HS-27A (cell line): ENCODE data around the gene TBX10.
"Not testable (repeated sequence)": the region's sequence is repeated elsewhere in the genome, so short reads cannot be mapped to it uniquely, and the experiment has no call there.

Experiments
- DNase-seq: peaks from one replicate; pipeline ENCODE4 v3.0.0-alpha.2; 2012; ENCODE audit warnings: low read depth, missing footprints

Gene TBX10

DNA sequence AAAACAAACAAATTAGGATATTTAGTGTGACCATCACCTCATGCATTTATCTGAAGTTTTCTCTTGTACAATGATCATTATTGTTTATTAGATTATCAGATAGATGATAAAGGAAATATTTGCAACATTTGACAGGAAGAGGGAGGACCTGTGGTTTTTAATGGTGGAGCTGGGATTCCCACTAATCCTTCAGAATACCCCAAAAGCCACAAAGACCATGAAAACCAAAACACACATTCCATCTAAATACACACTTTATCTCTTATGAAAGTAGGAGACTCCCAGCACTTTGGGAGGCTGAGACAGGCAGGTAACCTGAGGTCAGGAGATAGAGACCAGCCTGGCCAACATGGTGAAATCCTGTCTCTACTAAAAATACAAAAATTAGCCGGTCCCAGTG is 40.4 kb downstream of the TBX10 start:
- no peak for DNase-seq

GRCh38 chr11:67597963-67598362 is 41.6 kb downstream of the TBX10 start:
- DNase-seq = not testable (repeated sequence)

- DNase-seq = not testable (repeated sequence)
Observed at GRCh38 chr11:67597458-67597857, 42.1 kb downstream of the TBX10 start.

- no peak for DNase-seq
Observed at GRCh38 chr11:67596753-67597300, 42.7 kb downstream of the TBX10 start.

DNA sequence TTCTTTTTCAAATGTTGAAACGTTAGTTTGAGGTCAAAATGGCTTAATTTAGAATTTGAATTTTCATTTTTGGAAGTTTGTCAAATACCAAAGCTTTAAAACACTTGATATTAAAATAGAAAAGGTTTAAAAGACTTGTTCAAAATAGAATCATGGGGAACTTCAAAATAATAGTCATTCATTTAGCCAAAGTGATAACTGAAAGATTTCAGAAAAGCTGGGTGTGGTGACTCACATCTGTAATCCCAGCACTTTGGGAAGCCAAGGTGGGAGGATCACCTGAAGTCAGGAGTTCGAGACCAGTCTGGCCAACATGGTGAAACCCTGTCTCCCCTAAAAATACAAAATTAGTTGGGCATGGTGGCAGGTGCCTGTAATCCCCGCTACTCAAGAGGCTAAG is 45.1 kb downstream of the TBX10 start:
- DNase-seq = no peak

DNA sequence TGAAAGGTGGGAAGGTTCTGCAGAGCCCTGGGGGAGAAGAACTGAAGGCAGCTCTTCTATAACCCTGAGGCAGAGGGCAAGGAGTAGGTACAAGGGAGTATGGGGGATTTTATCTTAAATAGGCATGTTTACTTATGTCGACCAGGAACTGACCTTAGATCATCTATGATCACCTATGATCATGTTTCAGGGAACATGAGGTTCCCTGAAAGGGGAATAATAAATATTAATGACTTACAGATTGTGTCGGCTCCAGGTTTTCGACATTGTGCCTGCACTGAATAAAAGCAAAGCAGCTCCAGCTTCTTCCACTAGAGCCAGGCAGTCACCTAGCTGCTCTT is 46.0 kb downstream of the TBX10 start:
- no peak for DNase-seq

DNA sequence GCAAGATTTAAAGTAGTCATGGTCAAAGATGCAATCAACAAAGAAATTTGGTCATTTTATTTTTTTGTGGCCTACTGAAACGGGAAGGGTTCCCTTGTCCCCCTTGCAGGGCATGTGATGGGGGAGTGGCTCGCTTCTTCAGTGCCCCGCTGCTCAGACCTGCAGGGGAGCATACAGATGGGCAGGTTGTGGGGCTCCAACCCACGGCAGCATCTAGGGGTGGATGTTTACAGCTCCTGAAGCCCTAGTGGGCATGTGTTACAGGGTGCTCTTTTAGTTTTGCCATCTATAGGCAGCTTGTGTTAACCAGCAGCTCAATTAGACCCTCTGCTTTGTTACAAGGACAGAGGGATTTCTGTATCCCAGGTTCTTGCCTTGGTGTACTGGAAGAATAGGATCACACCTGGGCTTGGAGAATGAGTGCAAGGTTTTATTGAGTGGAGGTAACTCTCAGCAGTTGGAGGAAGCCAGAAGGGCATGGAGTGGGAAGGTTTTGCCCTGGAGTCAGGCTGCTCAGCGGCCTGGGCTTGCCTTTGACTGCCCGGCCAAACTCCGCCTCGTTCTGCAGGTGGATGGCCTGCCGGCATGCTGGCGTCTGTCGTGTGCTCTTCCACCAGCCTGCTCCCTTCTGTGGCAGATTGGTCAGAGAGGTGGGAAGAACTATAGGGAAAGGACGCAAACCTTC is 46.5 kb downstream of the TBX10 start:
- DNase-seq = no peak

DNA sequence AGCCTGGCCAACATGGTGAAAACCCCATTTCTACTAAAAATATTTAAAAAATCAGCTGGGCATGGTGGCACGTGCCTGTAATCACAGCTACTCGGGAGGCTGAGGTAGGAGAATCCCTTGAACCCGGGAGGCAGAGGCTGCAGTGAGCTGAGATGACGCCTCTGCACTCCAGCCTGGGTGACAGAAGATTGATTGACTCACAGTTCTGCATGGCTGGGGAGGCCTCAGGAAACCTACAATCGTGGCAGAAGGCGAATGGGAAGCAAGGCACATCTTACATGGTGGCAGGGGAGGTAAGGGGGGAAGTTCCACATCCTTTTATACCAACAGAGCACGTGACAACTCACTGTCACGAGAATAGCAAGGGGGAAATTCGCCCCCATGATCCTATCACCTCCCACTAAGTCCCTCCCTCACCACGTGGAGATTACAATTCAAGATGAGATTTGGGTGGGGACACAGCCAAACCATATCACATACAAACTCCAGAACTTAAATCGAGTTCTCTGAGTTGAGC is 50.6 kb downstream of the TBX10 start:
- not testable (repeated sequence) for DNase-seq

GRCh38 chr11:67588136-67588503 is 51.4 kb downstream of the TBX10 start:
- no peak for DNase-seq

GRCh38 chr11:67586568-67587250 is 52.9 kb downstream of the TBX10 start:
- DNase-seq = no peak

- DNase-seq = no peak
Observed at GRCh38 chr11:67585911-67586310, 53.7 kb downstream of the TBX10 start.

DNA sequence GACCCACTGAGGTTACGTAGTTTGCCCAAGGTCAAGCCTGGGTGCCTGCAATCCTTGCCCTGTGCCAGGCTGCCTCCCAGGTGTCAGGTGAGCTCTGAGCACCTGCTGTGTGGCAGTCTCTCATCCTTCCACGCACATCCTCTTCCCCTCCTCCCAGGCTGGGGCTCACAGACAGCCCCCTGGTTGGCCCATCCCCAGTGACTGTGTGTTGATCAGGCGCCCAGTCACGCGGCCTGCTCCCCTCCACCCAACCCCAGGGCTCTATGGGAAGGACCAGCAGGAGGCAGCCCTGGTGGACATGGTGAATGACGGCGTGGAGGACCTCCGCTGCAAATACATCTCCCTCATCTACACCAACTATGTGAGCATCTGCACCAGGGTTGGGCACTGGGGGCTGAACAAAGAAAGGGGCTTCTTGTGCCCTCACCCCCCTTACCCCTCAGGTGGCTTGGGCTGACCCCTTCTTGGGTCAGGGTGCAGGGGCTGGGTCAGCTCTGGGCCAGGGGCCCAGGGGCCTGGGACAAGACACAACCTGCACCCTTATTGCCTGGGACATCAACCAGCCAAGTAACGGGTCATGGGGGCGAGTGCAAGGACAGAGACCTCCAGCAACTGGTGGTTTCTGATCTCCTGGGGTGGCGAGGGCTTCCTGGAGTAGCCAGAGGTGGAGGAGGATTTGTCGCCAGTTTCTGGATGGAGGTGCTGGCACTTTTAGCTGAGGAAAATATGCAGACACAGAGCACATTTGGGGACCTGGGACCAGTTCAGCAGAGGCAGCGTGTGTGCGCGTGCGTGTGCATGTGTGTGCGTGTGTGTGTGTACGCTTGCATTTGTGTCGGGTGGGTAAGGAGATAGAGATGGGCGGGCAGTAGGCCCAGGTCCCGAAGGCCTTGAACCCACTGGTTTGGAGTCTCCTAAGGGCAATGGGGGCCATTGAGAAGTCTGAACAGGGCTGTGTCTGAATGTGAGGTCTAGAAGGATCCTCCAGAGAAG is 54.4 kb downstream of the TBX10 start:
- DNase-seq = no peak

DNA sequence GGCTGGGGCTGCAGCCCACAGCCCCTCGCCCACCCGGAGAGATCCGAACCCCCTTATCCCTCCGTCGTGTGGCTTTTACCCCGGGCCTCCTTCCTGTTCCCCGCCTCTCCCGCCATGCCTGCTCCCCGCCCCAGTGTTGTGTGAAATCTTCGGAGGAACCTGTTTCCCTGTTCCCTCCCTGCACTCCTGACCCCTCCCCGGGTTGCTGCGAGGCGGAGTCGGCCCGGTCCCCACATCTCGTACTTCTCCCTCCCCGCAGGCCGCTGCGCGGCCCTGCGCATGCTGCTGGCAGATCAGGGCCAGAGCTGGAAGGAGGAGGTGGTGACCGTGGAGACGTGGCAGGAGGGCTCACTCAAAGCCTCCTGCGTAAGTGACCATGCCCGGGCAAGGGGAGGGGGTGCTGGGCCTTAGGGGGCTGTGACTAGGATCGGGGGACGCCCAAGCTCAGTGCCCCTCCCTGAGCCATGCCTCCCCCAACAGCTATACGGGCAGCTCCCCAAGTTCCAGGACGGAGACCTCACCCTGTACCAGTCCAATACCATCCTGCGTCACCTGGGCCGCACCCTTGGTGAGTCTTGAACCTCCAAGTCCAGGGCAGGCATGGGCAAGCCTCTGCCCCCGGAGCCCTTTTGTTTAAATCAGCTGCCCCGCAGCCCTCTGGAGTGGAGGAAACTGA is 55.2 kb downstream of the TBX10 start:
- no peak for DNase-seq

GRCh38 chr11:67583247-67584204 is 56.0 kb downstream of the TBX10 start, which contains the start of gene GSTP1:
GSTP1 (plus strand) TSS chr11:67583812; CDS start chr11:67583844, 32 bp downstream.
- DNase-seq = peak; percentile 79

- DNase-seq = no peak
Observed at GRCh38 chr11:67582011-67582410, 57.6 kb downstream of the TBX10 start.

- DNase-seq = no peak
Observed at GRCh38 chr11:67581469-67581868, 58.1 kb downstream of the TBX10 start.
